ENCODE results near the gene RAVER1.
A peak's percentile ranks its signal among the peaks of the same experiment; 100 is the strongest.

Gene RAVER1

DNA sequence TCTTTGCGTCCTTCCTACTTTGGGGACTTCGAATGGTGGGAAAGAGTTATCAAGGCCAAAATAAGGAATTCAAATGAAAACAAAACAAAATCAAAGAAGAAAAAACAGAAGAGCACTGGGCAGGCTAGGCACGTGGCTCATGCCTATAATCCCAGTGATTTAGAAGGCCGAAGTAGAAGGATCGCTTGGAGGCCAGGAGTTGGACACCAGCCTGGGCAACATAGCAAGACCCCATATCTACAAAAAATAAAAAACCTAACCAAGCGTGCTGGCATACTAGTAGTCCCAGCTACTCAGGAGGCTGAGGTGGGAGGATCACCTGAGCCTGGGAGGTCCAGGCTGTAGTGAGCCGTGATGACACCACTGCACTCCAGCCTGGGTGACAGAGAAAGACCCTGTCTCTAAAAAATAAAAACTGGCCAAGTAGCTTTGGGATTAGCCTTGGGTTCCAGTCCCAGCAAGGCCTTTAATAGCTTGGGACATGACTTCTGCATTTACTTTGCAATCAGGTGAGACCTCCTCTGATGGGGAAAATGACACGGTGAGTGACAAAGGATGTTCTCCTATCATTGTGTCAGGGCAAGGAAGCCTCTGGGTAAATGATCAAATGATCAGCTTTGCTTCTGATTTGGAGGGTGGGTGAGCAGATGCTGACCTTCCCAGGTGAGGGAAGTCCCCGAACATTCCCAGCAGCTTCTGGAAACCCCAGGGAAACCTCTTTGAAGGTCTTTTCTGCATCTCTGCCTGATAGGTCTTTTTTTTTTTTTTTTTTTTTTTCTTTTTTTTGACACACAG lies 55.3 kb downstream of the RAVER1 start:
- Histone ChIP-seq H3K27ac (no peak overlapping the region), H3K79me2 (no peaks in the 10 kb centered on the region), H3K9me3 (ENCODE audit: control insufficient read depth, low read length) (no peaks in the 10 kb centered on the region), H3K4me2 (ENCODE audit: low read length) (no peak overlapping the region), H2AFZ (no peak overlapping the region), H3K4me3 (ENCODE audit: low read depth, low read length) (no peak overlapping the region), H3K9ac (no peak overlapping the region), H3K4me1 (no peaks in the 10 kb centered on the region), H3K27me3 (ENCODE audit: control insufficient read depth, insufficient read depth, low read length) (no peaks in the 10 kb centered on the region), H3K36me3 (ENCODE audit: control insufficient read depth, insufficient read depth, low read length) (no peaks in the 10 kb centered on the region)
- TF ChIP-seq, protein P1, sequence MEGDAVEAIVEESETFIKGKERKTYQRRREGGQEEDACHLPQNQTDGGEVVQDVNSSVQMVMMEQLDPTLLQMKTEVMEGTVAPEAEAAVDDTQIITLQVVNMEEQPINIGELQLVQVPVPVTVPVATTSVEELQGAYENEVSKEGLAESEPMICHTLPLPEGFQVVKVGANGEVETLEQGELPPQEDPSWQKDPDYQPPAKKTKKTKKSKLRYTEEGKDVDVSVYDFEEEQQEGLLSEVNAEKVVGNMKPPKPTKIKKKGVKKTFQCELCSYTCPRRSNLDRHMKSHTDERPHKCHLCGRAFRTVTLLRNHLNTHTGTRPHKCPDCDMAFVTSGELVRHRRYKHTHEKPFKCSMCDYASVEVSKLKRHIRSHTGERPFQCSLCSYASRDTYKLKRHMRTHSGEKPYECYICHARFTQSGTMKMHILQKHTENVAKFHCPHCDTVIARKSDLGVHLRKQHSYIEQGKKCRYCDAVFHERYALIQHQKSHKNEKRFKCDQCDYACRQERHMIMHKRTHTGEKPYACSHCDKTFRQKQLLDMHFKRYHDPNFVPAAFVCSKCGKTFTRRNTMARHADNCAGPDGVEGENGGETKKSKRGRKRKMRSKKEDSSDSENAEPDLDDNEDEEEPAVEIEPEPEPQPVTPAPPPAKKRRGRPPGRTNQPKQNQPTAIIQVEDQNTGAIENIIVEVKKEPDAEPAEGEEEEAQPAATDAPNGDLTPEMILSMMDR (IDR thresholded peaks at IDR 0.05), result no peak

DNA sequence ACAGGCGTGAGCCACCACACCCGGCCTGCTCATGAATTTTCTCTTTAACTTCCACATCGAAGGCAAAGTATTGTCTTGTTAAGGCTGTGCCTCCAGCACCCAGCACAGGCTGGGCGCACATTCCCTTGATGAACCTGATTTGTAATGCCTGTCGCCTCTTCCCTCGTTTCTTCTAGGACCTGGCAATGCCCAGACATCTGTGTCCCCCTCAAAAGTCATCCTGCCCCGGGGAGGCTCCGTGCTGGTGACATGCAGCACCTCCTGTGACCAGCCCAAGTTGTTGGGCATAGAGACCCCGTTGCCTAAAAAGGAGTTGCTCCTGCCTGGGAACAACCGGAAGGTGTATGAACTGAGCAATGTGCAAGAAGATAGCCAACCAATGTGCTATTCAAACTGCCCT lies 58.7 kb downstream of the RAVER1 start:
- Histone ChIP-seq H3K4me2 (ENCODE audit: low read length) (no peak overlapping the region), H3K36me3 (ENCODE audit: control insufficient read depth, insufficient read depth, low read length) (no peaks in the 10 kb centered on the region)
- TF ChIP-seq, protein P1 (IDR thresholded peaks at IDR 0.05), result no peak

GRCh38 chr19:10271543-10272086 lies 61.7 kb downstream of the RAVER1 start:
- Histone ChIP-seq H3K9me3 (ENCODE audit: control insufficient read depth, low read length) (no peaks in the 10 kb centered on the region), H3K79me2 (no peaks in the 10 kb centered on the region), H3K27me3 (ENCODE audit: control insufficient read depth, insufficient read depth, low read length) (no peaks in the 10 kb centered on the region), H3K4me2 (ENCODE audit: low read length) (peak overlapping the region; percentile 71), H3K4me3 (ENCODE audit: low read depth, low read length) (peak overlapping the region; percentile 34), H3K9ac (no peak overlapping the region), H3K36me3 (ENCODE audit: control insufficient read depth, insufficient read depth, low read length) (no peaks in the 10 kb centered on the region), H3K4me1 (no peaks in the 10 kb centered on the region), H2AFZ (no peak overlapping the region), H3K27ac (peak overlapping the region; percentile 68)
- TF ChIP-seq, protein P1 (IDR thresholded peaks at IDR 0.05), result no peak

More for the DNA sequence above, 58.7 kb downstream of the RAVER1 start:
- Histone ChIP-seq H3K27ac (no peak overlapping the region), H3K79me2 (no peaks in the 10 kb centered on the region), H3K9ac (no peak overlapping the region), H3K4me1 (no peaks in the 10 kb centered on the region), H3K9me3 (ENCODE audit: control insufficient read depth, low read length) (no peaks in the 10 kb centered on the region), H3K27me3 (ENCODE audit: control insufficient read depth, insufficient read depth, low read length) (no peaks in the 10 kb centered on the region), H2AFZ (no peak overlapping the region), H3K4me3 (ENCODE audit: low read depth, low read length) (no peak overlapping the region)

GRCh38 chr19:10270616-10271394 lies 62.5 kb downstream of the RAVER1 start, which contains the start of gene ICAM1:
ICAM1 (plus strand) TSS chr19:10271120; CDS start chr19:10271160, 40 bp downstream.
- H3K79me2 ChIP-seq, result no peaks in the 10 kb centered on the region
- H3K9me3 ChIP-seq (ENCODE audit: control insufficient read depth, low read length), result no peaks in the 10 kb centered on the region
- TF ChIP-seq, protein P1 (IDR thresholded peaks at IDR 0.05), result no peak
- H3K27ac ChIP-seq, result peak within 1 kb of the TSS; percentile 68
- no peaks in the 10 kb centered on the region for H3K4me1 ChIP-seq
- no peaks in the 10 kb centered on the region for H3K36me3 ChIP-seq (ENCODE audit: control insufficient read depth, insufficient read depth, low read length)
- H2AFZ ChIP-seq, result peak within 1 kb of the TSS; percentile 55
- H3K4me2 ChIP-seq (ENCODE audit: low read length), result peak within 1 kb of the TSS; percentile 71
- H3K27me3 ChIP-seq (ENCODE audit: control insufficient read depth, insufficient read depth, low read length), result no peaks in the 10 kb centered on the region
- no peak within 1 kb of the TSS for H3K9ac ChIP-seq
- H3K4me3 ChIP-seq (ENCODE audit: low read depth, low read length), result peak within 1 kb of the TSS; percentile 34
